HG02571 (cell line): ENCODE data around the gene THUMPD3.

Experiments used
- ATAC-seq: cut with Tn5 transposase; IDR thresholded peaks from one replicate; pipeline ENCODE4 v1.9.1; 2021; ENCODE audit warnings: mild to moderate bottlenecking, moderate library complexity; ENCODE audit not compliant: unreplicated experiment

THUMPD3 gene

DNA sequence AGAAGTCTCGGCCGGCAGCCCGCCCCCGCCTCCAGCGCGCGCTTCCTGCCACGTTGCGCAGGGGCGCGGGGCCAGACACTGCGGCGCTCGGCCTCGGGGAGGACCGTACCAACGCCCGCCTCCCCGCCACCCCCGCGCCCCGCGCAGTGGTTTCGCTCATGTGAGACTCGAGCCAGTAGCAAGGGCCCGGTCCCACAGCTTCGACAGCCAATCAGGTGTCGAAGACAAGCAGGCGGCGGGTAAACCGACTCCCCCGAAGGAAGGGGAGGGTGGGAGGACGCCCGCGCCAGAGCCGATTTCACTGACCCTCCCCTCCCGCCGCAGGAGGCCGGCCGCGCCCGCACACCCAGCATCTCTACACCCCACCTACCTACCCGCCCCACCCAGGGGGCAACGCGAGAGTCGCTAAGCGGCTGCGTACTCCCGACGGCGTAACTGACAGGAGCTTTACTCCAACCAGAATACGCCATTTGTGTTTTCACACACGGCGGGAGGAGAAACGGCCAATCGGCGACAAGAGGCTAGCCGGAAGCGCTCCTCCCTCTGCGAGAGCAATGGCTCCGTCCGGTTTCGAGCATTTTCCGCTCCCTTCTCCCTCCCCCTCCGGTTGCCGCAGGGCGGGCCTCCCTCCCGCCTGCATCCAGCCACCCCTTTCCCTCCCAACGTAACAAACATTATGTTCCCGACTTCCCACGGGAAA is 33.9 kb downstream of the THUMPD3 start:
- peak; percentile 64 for ATAC-seq

DNA sequence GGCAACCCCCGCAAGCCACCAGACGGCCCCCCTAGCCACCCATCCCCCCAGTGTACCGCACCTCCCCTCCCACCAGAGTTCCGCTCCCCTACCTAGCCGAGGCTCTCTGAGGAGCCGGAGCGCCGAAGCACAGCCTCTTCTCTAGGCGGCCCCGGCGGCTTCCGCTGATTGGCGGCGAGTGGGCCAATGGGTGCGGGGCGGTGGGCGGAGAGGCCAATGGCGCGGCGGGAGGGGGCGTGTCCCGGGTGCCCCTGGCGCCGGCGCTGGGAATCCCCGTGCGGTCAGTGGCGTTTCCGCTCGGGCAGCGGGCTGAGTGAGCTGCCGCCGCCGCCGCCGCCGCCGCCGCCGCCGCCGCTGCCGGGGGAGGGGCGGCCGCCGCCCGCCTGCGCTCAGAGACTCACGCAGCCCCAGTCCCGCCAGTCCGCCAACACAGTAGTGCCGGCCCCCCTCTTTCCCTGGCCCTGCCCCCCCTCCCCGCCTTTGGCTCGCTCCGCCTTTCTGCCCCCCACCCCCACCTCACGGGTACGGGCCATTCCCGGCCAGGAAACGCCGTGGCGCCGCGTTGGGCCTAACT is 34.6 kb downstream of the THUMPD3 start, which contains the start of gene SETD5:
Gene SETD5 (plus strand): TSS at position 284 of the 574 bp plus-strand sequence. CDS start 31,324 bp downstream, outside the sequence.
- ATAC-seq, result peak; percentile 46

DNA sequence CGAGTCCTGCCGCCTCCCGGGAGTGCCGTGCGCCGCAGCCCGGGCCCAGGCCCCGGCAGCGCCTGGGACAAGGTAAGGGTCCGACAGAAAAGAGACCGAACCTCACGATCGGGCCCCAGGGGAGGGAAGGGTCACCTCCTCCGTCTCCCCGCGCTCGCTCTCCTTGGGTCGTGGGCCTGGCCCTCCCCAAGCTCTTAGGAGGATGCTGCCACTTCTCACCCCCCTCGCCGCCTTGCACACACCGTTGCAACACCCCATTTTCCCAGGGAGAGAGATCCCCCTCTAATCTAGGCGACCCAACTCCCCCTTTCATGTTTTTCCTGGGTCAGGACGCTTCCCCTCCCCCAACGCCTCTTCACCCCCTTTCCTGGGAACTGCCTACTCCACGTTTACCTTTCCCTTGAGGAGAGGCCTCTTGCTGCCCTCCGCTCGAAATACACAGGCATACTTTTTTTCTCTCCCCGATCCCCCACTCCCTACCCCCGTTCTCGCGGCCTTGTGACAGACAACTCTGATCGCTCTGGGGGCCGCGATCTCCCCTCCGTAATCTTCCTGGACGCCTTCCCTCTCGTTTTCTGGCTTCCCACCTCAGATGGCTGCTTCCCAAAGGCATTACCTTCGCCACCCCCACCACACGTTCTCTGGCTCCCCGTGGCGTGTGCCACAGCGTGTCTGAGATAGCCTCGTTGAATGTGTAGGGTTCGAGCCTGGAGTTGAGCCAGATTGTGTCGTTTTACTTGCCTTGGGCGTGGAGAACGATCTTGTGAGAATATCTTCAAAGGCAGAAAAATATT is 35.2 kb downstream of the THUMPD3 start:
- ATAC-seq, result no peak

DNA sequence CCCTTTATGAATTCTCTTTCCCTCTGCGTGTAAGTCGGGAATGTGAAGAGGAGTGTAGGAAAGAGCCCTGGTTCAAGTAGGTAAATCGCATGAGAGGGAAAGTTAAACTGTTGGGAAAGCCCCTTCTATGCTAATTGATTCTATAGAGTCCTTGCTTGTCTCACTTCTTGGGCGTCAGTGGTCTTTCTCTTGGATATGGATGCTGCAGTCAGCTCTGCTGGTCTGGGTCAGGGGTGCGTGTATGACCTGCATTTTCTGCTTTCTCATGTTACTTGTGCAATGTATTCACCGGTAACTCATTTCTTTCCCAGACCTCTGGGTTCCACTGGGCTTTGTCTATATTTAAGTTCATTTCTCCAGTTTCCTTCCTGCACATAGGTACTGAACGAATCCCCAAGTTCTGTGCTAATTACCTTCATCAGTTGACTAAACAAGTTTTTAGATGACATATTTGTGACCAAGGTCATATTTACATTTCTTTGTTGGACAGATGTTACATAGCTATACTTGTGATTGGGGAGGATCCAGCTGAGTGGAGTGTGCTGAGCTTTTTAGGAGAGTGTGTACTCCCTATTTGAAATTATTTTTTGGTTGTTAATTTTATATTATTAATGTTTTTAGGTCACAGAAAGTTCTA is 36.0 kb downstream of the THUMPD3 start:
- ATAC-seq, result no peak

DNA sequence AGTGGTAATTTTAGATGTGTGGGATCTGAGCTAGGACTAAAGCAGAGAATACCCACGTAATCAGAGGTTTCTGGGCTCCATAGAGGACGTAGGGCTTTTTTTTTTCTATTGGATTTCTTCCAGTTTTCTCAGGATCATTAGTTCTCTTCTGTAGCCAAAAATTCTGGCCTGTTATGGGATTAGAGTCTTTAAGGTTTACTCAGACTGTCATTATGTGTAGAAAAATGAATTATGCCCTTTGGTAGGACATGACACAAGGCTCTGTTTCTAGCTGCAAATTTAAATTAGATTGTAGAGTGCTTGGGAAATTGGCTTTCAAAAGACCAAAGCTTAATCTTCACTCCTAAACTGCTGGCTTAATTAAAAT is 36.5 kb downstream of the THUMPD3 start:
- ATAC-seq, result no peak

DNA sequence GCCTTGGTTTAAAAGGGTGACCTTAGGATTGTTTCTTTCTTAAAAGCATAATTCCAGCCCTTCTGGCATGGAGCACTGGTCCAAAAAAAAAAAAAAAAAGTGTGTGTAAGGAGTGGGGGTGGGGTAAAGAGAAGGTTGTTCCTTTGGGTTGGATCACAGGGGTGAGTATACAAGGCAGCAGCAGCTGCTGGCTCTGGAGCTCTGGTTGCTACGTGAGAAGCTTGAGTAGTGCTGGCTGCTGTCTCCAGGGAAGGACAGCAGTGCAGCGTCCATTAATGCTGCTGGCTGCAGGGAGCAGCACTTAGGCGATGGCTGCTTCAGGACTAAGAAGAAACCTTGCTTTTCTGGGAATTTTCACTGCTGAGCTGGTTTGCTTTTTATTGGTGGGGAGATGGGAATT is 36.9 kb downstream of the THUMPD3 start:
- ATAC-seq, result no peak

DNA sequence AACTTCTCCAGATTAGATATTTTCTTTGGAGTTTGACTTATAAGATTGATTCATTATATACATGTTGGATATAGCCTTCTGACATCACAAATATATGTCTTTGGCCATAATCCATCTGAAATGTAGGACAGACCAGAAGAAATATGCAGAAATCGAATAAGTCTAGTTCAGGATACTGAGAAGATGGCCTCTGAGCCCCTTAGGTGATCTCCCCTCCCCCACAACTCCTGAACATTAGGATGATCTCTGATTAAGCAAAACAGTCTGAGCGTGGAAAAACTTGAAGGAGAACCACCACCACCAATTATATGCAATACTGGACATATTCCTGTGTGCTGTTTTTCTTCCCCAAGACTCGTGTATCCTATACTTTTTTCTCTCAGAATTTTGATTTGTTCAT is 37.8 kb downstream of the THUMPD3 start:
- ATAC-seq, result no peak

DNA sequence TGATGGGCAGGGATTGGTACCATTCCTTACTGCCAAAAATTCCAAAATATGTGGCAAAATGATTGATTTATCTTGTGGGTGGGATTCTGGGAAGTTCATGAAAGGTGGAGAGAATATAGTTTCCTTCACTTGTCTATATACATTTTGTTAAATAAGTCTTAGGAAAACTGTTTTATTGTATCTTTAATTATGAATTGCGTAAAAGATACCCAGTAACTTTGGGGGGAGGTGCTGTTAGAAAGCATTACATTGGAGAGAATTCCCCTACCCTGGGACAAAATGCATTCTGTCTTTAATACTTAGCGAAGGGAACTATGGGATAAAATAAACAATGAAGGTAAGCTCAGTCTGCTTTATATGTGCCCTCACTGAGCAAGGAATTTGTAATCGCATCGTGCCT is 39.1 kb downstream of the THUMPD3 start:
- ATAC-seq, result no peak

DNA sequence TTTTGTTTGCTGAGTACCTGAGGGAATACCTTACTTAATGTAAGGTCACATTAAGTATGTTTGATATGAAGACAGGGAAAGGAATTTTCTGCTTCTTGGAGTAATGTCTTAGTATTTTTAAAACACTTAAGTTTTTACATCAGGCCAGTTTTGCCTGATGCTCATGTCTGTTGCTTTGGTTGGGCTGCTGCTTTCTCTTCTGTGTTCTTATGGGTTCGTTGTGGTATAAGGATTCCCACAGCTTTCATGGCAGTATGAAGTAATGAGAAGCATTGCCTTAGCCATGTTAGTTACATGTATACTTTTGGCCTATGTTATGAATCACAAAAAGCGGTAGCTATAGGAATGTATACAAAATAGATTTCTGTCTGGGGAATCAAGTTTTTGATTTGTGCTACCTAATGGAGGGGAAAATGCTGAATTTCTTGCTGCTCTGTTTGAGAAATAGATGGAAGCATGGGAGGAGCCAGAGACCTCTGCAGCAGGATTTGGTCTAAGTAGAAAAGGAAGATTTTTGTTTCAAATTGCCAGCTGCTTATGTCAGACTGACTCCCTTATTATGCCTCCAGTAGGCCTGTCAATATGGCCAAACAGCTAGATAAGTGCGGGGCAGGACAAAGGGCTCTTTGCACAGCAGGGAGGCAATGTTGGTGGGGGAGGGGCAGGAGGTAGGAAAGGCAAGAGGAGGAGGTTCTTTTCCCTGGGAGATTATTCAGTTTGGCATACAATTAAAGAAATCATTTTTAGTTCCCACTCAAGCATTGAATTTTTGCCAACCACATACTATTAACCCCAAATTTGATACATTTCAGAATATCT is 39.8 kb downstream of the THUMPD3 start:
- no peak for ATAC-seq

DNA sequence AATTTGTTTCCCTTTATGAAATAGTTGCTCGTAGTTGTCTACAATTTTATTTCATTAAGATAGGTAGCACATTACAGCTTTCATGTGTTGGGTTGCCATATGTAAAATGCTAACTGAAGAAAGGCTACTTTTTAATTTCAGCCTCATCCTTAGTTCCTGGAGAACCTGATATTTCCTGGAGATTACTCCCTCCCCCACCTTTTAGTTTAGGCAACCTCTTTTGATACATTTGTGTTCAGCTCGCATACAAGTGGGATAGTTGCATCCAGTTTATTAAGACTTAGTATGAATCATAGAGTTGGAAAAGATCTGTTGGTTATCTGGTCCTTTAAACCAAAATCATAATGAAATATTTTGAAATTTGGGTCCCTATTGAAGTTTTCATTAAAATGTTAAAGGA is 40.6 kb downstream of the THUMPD3 start:
- no peak for ATAC-seq

DNA sequence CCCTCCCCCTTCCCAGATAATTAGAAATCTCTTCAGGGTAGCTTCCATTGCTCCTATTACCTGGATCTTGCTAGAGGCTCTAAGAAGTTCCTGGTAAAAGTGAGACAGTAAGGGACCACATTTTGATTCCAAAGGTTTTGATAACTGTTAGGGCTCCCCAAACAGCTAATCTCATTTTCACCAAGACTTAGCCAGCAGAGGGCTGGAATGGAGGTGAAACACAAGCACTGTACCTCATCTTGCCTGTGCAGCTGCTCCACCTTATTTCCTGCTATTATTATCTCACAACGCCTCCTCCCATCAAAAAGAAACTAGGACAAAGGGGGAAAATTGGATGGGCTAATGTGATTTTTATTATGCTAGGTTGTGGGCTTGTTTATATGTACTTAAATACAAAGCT is 41.8 kb downstream of the THUMPD3 start:
- ATAC-seq, result no peak

DNA sequence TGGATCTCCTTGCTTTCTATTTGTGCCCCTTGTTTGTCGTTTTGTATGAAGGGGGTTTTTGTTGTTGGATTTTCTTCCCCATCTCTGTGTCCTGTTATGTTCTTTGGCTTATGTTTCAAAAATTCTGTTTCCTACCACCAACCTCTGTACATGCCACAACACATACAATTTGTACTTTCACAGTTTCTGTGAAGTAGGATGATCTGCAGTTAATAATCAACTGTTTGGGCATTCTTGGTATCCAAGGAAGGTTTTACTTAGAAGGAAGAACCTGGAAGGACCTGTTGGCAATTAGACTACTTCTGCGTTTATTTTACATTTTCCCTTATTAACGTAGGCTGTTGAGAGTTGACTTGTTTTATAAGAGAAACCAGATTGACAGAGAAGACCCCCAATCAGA is 42.9 kb downstream of the THUMPD3 start:
- no peak for ATAC-seq

DNA sequence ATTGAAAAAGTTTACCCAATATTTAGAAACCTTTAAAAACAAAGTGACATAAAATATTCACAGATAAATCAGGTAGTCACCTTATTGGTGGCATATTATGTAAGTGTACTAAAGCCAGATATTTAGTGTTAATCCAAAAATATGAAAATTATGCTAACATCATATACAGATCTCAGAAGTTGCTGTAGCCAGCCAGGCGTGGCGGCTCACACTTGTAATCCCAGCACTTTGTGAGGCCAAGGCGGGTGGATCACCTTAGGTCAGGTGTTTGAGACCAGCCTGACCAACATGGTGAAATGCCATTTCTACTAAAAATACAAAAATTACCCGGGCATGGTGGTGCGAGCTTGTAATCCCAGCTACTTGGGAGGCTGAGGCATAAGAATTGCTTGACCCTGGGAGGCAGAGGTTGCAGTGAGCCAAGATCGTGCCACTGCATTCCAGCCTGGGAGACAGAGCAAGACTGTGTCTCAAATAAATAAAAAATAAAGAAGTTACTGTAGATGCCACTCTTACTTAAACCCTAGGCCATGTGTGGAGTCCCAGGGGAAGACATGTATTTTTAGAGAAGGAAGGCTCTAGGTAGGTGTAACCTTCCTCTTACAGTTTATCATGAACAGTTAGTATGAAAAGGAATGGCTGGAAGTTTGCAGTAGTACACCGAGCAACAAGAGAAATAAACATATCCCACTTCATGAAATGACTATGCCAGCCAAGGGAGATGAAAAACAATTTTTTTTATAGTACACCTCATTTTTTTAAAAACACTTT is 44.2 kb downstream of the THUMPD3 start:
- ATAC-seq, result no peak

DNA sequence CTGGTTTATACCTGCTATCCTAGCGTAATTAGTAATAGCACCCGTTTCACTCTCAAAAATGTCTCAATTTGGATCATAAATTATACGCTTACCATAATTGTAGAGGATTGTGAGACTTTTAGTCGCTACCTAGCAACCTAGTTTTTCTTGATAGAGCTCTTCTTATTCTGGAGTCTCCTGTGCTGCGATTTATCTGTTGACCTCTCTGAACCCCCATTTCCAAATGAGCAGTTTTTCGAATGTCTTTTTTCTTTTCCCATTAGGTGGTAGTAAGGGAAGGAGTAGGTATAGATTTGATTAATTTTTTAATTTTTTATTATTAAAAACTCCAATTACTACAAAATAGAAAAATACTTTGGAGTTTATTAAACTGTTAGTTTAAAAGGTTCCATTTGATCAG is 45.2 kb downstream of the THUMPD3 start:
- no peak for ATAC-seq

DNA sequence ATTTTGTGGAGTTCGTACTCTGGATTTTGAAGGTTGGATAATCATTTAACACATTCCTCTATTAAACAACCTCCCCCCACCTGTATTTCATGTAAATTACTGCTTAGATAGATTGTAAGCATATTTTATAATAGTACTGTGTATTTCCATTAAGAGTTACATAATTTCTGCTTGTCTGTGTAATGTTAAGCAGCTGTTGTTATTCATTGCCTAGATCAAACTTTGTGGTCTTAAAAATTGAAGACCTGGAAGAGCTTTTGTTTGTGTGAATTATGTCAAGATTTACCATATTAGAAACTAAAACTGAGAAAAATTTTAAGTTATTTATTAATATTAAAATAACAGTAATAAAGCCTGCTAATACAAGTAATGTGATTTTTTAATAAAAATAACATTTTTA is 45.7 kb downstream of the THUMPD3 start:
- ATAC-seq, result no peak

DNA sequence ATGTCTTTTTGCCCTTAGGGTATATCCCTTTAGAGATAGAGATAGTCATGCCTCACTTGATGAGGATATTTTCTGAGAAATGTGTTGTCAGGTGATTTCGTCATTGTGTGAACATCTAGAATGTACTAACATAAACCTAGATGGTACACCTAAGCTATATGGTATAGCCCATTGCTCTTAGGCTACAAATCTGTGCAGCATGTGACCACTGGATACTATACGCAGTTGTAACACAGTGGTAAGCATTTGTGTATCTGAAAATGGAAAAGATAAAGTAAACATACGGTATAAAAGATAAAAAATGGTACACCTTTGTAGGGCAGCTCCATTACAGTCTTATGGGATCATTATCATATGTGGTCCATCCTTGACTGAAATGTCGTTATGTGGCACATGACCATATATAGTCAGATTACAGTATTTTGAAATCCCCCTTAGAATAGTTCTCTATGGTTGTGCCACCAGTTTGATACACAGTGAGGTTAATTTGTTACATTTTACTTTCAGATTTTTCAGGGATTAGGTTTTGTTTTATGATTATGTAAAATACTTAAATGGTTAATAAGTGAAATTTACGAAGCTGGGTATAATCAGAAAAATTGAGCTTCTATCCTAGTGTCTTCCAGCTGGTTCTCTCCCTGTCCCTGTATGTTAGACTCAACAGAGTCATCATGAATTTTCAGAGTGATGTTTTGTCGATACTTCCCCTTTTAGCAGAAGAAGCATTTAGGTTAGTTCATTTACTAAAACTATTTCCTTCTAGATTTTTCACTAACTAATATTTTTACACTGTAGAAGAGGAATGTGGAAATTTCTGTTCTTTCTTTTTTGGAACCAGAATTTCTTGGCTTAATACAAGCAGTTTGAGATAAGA is 47.4 kb downstream of the THUMPD3 start:
- ATAC-seq, result no peak

DNA sequence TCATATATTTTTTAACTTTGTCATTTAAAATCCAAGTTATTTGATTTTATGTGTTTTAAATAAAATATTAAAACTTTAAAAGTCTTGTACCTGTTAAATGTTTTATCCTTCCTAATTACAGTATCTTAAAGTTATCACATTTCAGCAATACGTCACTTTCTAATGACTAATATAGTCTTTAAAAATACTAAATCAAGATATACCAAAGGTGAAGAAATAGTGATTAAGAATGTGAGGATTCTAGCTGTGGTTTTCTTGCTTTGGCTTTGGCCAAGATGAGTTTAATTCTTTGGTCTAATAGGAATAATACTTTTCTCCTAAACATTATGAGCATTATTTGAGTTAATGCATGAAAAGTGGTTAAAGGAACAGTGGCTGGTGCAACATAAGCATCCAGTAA is 48.4 kb downstream of the THUMPD3 start:
- ATAC-seq, result no peak

DNA sequence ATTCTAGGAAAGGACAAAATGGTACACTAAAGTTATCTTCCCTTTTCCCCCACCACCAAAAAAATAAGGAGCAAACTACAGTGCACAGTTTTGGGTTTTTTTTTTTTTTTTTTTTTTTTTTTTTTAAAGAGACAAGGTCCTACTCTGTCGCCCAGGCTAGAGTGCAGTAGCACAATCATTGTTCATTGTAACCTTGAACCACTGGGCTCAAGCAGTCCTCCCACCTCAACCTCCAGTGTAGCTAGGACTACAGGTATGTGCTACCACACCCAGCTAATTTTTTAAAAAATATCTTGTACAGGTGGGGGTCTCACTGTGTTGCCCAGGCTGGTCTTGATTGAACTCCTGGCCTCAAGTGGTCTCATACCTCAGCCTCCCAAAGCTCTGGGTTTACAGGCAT is 49.4 kb downstream of the THUMPD3 start:
- no peak for ATAC-seq

DNA sequence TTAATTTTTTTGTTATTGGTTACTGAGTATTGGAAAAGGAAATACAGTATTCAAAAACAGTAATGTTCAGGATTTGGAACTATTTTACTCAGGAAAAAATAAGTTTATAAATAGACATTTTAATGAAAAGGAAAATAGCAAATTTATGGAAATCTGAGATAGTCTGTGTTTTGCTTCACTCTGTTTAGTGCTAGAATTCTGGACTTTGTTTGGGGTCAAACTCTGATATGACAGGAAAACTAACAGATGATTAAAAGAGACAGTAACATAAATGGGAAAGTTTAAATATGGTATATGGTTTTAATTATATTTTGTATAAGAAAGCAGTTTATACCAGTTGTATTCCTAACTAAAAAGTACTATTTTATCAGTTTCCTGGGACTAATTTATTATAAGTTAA is 52.0 kb downstream of the THUMPD3 start:
- ATAC-seq, result no peak
